Measurements from ENCODE around the gene IQCF2. TPM values are rescaled to one million over a fixed set of nuclear protein-coding genes. Genes with fewer than 3 reads are reported as not detected.
A peak's percentile ranks its signal among the peaks of the same experiment; 100 is the strongest.

Gene IQCF2
- total RNA-seq, 2 donors from 2014 or later = not detected

DNA sequence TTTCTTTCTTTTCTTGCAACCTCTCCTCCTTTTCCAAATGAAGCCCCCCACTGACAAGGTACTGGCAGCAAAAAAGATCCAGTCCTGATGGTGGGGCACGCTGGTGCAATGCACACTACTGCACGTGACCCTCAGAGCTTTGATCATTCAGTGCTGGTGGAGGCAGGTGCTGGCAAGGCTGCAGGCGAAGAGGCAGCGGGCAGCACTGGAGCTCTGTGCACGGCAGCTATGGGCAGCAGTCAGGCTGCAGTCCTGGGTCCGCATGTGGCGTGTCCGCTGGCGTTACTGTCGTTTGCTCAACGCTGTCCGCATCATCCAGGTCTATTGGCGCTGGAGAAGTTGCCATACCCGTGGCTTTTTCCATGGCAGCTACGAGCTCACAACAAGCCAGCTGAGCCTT is 42.3 kb upstream of the IQCF2 start:
- H3K36me3 ChIP-seq (ENCODE audit: control insufficient read depth, insufficient read depth, low read length) = no peaks in the 10 kb centered on the region
- H3K4me1 Mint-ChIP-seq = peaks cover 9% of the 10 kb centered on the region
- no peaks in the 10 kb centered on the region for H3K4me1 ChIP-seq (ENCODE audit: control insufficient read depth, insufficient read depth, low read length)
- no peaks in the 10 kb centered on the region for H3K27me3 Mint-ChIP-seq (ENCODE audit: insufficient read depth)
- H3K4me3 ChIP-seq (ENCODE audit: low read length) = no peak overlapping the region
- H3K9me3 Mint-ChIP-seq = peaks cover 12% of the 10 kb centered on the region
- no peak for DNase-seq
- no peak overlapping the region for H3K27ac Mint-ChIP-seq
- WGBS, 2 experiments (ENCODE audit: insufficient coverage in 1 of 2, insufficient read length in 1 of 2) = 97% methylated on average over 12 to 15 of the region's 15 CpGs
- H3K27me3 ChIP-seq (ENCODE audit: control insufficient read depth, insufficient read depth, low read length, poor library complexity, severe bottlenecking) = no peaks in the 10 kb centered on the region
- no peak overlapping the region for H3K9ac ChIP-seq (ENCODE audit: extremely low read depth, low read length, poor library complexity, severe bottlenecking)
- no peak overlapping the region for H3K27ac ChIP-seq (ENCODE audit: low read depth, low read length)
- peaks cover 4% of the 10 kb centered on the region for H3K36me3 Mint-ChIP-seq (ENCODE audit: low read depth)
- H3K9me3 ChIP-seq (ENCODE audit: control insufficient read depth, low read length) = peaks cover 21% of the 10 kb centered on the region
- no peak overlapping the region for H3K4me3 Mint-ChIP-seq
- TF ChIP-seq, protein P1, sequence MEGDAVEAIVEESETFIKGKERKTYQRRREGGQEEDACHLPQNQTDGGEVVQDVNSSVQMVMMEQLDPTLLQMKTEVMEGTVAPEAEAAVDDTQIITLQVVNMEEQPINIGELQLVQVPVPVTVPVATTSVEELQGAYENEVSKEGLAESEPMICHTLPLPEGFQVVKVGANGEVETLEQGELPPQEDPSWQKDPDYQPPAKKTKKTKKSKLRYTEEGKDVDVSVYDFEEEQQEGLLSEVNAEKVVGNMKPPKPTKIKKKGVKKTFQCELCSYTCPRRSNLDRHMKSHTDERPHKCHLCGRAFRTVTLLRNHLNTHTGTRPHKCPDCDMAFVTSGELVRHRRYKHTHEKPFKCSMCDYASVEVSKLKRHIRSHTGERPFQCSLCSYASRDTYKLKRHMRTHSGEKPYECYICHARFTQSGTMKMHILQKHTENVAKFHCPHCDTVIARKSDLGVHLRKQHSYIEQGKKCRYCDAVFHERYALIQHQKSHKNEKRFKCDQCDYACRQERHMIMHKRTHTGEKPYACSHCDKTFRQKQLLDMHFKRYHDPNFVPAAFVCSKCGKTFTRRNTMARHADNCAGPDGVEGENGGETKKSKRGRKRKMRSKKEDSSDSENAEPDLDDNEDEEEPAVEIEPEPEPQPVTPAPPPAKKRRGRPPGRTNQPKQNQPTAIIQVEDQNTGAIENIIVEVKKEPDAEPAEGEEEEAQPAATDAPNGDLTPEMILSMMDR (conservative IDR thresholded peaks at IDR 0.05) = no peak

DNA sequence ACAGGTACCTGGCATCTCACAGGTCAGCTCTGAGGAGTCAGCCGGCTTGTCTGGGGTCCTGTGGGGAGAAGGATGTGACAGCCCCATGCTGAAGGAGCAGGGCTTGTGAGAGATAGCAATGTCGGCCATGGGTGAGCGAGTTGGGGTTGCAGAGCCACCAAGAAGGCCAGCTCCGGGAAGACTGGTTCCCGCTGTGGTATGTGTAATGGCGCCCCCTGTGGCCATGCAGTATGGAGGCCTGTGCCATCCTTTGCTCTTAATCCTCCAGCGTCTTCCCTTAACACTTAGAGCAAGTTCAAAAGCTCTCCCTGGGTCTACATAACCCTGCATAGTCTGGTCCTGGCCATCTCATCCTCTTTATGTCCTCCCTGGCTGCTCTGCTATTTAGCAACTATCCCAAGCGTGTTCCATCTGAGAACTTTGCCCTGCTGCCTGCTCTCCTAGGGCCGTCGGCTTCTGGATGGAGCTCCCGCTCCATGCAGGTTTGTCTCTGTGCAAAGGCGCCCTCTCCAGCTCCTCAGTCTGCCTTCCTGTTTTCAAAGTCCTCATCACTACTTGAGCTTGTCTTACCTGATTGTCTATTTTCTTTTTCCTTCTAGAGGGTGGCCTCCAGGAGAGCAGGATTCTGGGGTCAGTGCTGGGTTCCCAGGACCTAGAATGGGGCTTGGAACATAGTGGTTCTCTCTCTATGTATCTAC is 41.6 kb upstream of the IQCF2 start:
- Mint-ChIP-seq H3K36me3 (ENCODE audit: low read depth) (peaks cover 4% of the 10 kb centered on the region), H3K4me1 (peaks cover 9% of the 10 kb centered on the region), H3K4me3 (no peak overlapping the region), H3K27me3 (ENCODE audit: insufficient read depth) (no peaks in the 10 kb centered on the region), H3K9me3 (peaks cover 12% of the 10 kb centered on the region), H3K27ac (no peak overlapping the region)
- Histone ChIP-seq H3K9ac (ENCODE audit: extremely low read depth, low read length, poor library complexity, severe bottlenecking) (no peak overlapping the region), H3K4me3 (ENCODE audit: low read length) (no peak overlapping the region), H3K27me3 (ENCODE audit: control insufficient read depth, insufficient read depth, low read length, poor library complexity, severe bottlenecking) (no peaks in the 10 kb centered on the region), H3K27ac (ENCODE audit: low read depth, low read length) (no peak overlapping the region), H3K9me3 (ENCODE audit: control insufficient read depth, low read length) (peaks cover 21% of the 10 kb centered on the region), H3K4me1 (ENCODE audit: control insufficient read depth, insufficient read depth, low read length) (no peaks in the 10 kb centered on the region), H3K36me3 (ENCODE audit: control insufficient read depth, insufficient read depth, low read length) (no peaks in the 10 kb centered on the region)
- DNase-seq = peak; percentile 92
- TF ChIP-seq, protein P1 (conservative IDR thresholded peaks at IDR 0.05) = peak; percentile 94
- 72 to 77% methylated on average over 8 to 12 of the region's 12 CpGs for WGBS, 2 experiments (ENCODE audit: insufficient coverage in 1 of 2, insufficient read length in 1 of 2)

DNA sequence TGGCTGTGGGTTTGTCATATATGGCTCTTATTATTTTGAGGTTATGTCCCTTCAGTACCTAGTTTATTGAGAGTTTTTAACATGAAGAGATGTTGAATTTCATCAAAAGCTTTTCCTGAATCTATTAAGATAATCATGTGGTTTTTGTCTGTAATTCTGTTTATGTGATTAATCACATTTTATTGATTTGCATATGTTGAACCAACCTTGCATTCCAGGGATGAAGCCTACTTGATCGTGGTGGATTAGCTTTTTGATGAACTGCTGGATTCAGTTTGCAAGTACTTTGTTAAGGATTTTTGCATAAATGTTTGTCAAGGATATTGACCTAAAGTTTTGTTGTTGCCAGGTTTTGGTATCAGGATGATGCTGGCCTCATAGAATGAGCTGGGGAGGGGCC is 33.1 kb upstream of the IQCF2 start:
- H3K4me3 Mint-ChIP-seq = no peak overlapping the region
- TF ChIP-seq, protein P1 (conservative IDR thresholded peaks at IDR 0.05) = no peak
- peaks cover 29% of the 10 kb centered on the region for H3K9me3 Mint-ChIP-seq
- Histone ChIP-seq H3K36me3 (ENCODE audit: control insufficient read depth, insufficient read depth, low read length) (no peaks in the 10 kb centered on the region), H3K27me3 (ENCODE audit: control insufficient read depth, insufficient read depth, low read length, poor library complexity, severe bottlenecking) (no peaks in the 10 kb centered on the region), H3K4me3 (ENCODE audit: low read length) (no peak overlapping the region), H3K9me3 (ENCODE audit: control insufficient read depth, low read length) (peaks cover 28% of the 10 kb centered on the region), H3K27ac (ENCODE audit: low read depth, low read length) (no peak overlapping the region), H3K4me1 (ENCODE audit: control insufficient read depth, insufficient read depth, low read length) (no peaks in the 10 kb centered on the region), H3K9ac (ENCODE audit: extremely low read depth, low read length, poor library complexity, severe bottlenecking) (no peak overlapping the region)
- no peak overlapping the region for H3K27ac Mint-ChIP-seq
- WGBS, 2 experiments (ENCODE audit: insufficient coverage in 1 of 2, insufficient read length in 1 of 2) = 89 to 100% methylated on average over 1 of the region's 1 CpG
- no peak for DNase-seq
- H3K4me1 Mint-ChIP-seq = no peaks in the 10 kb centered on the region
- no peaks in the 10 kb centered on the region for H3K36me3 Mint-ChIP-seq (ENCODE audit: low read depth)
- H3K27me3 Mint-ChIP-seq (ENCODE audit: insufficient read depth) = peaks cover 4% of the 10 kb centered on the region
